Astrocyte of the cerebellum (primary cell): Measurements from ENCODE around the gene FCRL5.

Experiments used
- DNase-seq: peaks from one replicate; pipeline ENCODE4 v3.0.0-alpha.2; 2011; ENCODE audit warnings: low read depth
- H3K4me3 ChIP-seq: 2 replicates; pipeline ENCODE4 v1.5.1; 2011; ENCODE audit warnings: mild to moderate bottlenecking, low read depth, low read length, moderate library complexity
- in situ Hi-C: cut with HindIII; loops from 2 replicates; pipeline ENCODE4 v1.10.0; 2017; ENCODE audit warnings: low sequenced_read_pairs
- TF ChIP-seq, protein P1 (sequence below): IDR thresholded peaks from 2 replicates; pipeline ENCODE4 v1.5.1; 2012; ENCODE audit warnings: low read length, low read depth, moderate library complexity, mild to moderate bottlenecking; ENCODE audit errors: missing control alignments

Gene FCRL5

DNA sequence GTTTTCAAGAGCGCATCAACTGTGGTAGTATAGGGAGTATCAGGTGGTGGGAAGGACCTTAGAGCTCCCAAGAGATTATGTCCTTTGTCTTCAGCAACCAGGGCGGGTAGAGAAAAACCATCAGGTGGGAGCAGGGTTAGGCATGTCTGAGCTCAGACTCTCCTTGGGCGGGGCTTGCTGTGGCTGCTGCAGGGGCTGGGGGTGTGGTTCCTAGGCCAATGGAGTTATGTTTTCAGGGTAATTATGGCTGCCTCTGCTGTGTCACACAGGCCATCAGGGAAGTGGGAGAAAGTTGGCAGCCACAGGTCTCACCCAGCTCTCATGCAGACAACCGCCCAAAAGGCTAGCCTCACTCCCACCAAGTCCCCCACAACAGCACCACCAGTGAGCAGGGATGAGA lies 74.9 kb downstream of the FCRL5 start:
- in situ Hi-C loops: loop anchor here (25.0 kb wide), 1 partner anchor 115 kb away; no protein-coding TSS in a partner anchor

GRCh38 chr1:157472959-157473358 lies 79.4 kb downstream of the FCRL5 start:
- TF ChIP-seq, protein P1, sequence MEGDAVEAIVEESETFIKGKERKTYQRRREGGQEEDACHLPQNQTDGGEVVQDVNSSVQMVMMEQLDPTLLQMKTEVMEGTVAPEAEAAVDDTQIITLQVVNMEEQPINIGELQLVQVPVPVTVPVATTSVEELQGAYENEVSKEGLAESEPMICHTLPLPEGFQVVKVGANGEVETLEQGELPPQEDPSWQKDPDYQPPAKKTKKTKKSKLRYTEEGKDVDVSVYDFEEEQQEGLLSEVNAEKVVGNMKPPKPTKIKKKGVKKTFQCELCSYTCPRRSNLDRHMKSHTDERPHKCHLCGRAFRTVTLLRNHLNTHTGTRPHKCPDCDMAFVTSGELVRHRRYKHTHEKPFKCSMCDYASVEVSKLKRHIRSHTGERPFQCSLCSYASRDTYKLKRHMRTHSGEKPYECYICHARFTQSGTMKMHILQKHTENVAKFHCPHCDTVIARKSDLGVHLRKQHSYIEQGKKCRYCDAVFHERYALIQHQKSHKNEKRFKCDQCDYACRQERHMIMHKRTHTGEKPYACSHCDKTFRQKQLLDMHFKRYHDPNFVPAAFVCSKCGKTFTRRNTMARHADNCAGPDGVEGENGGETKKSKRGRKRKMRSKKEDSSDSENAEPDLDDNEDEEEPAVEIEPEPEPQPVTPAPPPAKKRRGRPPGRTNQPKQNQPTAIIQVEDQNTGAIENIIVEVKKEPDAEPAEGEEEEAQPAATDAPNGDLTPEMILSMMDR: no peak
- H3K4me3 ChIP-seq: no peak overlapping the region
- no peak for DNase-seq
- in situ Hi-C loops: no loop called here

More for the DNA sequence above, 74.9 kb downstream of the FCRL5 start:
- TF ChIP-seq, protein P1: no peak
- DNase-seq: no peak
- no peak overlapping the region for H3K4me3 ChIP-seq

DNA sequence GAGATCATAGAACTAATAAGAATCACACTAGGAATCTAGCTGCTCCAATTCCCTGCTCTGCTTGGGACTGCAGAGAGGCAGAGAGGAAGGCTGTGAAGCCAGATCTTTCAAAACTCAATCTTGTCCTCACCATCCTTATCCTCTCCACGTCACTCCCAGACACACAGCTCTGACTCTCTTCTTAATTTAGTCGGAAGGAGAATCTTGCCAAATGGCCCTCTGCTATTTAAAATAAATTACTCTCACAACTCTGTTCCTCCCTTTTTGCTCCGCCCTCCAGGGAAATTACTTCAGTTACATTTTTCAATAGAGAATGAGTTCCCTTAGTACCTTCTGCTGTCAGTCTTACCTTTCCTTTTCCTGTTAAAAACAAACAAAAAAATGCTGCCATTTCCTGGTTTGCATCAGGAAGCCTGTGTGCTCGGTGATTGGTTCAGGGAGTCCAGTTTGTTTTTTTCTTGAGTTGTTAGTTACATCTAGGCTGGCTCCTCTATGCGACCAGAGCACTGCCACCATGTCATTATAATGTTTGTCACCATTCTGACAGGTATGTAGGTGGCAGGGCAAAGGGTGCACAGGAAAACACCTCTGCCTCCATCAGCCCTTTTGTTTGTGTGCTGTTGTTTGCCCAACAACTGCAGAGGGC lies 80.1 kb downstream of the FCRL5 start:
- no peak for DNase-seq
- TF ChIP-seq, protein P1: no peak
- in situ Hi-C loops: no loop called here
- no peak overlapping the region for H3K4me3 ChIP-seq

- H3K4me3 ChIP-seq: no peak overlapping the region
- DNase-seq: no peak
- TF ChIP-seq, protein P1: no peak
- in situ Hi-C loops: no loop called here
Observed at GRCh38 chr1:157471531-157471930, 80.8 kb downstream of the FCRL5 start.

DNA sequence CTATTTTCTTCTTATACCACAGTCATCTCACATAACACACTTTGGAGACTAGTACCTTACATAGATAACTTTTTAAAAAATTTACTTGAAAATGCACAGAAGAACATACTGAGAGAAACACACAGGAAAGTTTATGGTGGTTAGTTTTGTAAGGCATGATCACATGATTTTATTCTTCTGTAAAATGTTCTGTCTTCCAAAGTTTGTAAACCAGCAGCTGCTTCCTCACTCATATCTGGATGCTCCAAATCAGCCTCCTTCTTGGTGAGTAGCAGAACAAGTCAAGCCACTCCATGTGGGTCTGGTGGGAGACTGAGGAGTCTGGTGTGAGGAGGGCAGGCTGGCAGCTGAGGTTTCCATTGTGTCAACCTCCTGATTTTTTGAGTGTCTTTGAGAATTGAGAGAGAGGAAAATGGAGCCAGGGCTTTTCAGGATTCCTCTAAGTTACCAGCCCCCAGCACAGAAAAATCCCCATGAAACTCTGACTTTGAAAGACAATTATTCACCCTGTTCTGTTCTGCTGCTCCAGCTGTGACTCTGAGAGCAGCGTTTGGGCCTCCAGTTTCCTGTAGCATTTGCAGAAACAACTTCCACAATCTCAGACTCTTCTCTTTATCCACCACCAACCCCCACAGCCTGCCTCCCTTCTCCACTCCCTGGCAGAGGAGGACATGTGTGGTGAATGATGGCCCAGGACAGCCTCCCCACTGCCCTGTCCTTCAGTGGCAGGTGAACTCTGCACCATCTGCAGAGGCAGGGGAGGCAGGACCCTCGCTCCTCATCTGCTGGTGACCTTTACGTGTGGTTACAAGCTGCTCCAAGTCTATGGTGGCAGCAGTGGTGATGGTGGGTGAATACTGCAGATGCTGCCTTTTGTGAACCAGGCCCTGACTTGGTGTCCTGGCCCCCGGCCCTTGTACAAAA lies 82.3 kb downstream of the FCRL5 start:
- TF ChIP-seq, protein P1: no peak
- DNase-seq: no peak
- no peak overlapping the region for H3K4me3 ChIP-seq
- in situ Hi-C loops: no loop called here

DNA sequence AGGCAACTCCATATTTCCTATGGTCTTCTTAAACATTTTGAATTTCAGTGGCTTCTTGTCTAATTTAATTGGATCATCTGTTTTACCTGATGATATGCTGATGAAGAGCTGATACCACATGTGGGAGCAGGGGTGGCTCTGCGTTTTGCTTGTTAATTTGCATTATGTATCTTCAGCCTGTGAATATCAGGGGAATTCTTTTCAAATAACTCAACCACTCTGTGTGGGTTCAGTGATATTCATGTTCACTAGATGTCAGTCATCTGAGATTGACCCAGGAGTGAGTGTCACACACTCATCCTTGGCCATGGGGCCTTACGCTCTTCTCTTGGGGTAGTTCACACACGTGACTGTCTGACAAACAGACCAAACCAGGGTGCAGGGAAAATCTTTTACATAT lies 83.0 kb downstream of the FCRL5 start:
- in situ Hi-C loops: no loop called here
- DNase-seq: no peak
- H3K4me3 ChIP-seq: no peak overlapping the region
- TF ChIP-seq, protein P1: no peak
